Fibroblast of peridontal ligament (primary cell): Measurements from ENCODE around the gene CT45A1.
A peak's percentile ranks its signal among the peaks of the same experiment; 100 is the strongest.
"Not testable (repeated sequence)": the region's sequence is repeated elsewhere in the genome, so short reads cannot be mapped to it uniquely, and the experiment has no call there.

Source experiments
- DNase-seq: peaks from one replicate; pipeline ENCODE4 v3.0.0-alpha.2; 2010; ENCODE audit errors: extremely low read depth

The CT45A1 gene

DNA sequence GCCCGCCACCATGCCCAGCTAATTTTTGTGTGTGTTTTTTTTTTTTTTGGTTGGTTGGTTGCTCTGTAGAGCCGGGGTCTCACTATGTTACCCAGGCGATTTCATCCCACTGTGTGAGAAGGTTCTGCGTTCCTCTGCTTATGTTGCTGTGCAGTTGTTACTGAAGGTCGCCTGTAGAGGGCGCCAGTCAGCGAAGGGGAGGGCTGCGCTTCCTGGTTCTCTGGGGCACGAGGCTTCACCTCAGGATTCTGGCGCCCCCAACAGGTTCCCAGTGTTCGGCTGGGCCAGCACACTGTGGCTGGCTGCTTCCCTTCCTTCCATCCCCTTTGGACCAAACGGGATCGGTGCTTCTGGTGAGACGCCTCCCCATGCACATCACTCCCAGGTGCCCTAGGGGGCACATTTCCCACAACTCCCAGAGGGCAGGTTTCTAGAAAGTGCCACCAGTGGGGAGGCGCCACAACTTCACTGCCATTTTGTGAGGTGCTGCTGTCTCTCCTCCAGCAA, at the start of gene CT45A1:
Gene CT45A1, plus strand, starts transcription at position 457 of the 507 bp plus-strand sequence. CDS start 5,302 bp downstream, outside the sequence.
- DNase-seq, result not testable (repeated sequence)

- DNase-seq, result not testable (repeated sequence)
Observed at GRCh38 chrX:135672979-135673378, 40.5 kb upstream of the CT45A1 start.

- no peak for DNase-seq
Observed at GRCh38 chrX:135688137-135688536, 25.3 kb upstream of the CT45A1 start.

- no peak for DNase-seq
Observed at GRCh38 chrX:135695471-135695870, 18.0 kb upstream of the CT45A1 start.

- DNase-seq, result no peak
Observed at GRCh38 chrX:135697601-135698000, 15.8 kb upstream of the CT45A1 start.

GRCh38 chrX:135698924-135699323, 14.5 kb upstream of the CT45A1 start:
- DNase-seq, result no peak

DNA sequence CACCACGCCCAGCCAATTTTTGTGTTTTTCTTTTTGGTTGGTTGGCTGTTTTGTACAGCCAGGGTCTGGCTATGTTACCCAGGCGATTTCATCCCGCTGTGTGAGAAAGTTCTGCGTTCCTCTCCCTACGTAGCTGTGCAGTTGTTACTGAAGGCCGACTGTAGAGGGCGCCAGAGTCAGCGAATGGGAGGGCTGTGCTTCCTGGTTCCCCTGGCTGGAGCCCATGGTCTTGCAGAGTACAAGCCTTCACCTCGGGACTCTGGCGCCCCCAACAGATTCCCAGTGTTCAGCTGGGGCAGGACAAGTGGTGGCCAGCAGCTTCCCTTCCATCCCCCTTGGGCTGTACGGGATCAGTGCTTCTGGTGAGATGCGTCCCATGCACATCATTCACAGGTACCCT, 5.6 kb upstream of the CT45A1 start:
- DNase-seq, result no peak

DNA sequence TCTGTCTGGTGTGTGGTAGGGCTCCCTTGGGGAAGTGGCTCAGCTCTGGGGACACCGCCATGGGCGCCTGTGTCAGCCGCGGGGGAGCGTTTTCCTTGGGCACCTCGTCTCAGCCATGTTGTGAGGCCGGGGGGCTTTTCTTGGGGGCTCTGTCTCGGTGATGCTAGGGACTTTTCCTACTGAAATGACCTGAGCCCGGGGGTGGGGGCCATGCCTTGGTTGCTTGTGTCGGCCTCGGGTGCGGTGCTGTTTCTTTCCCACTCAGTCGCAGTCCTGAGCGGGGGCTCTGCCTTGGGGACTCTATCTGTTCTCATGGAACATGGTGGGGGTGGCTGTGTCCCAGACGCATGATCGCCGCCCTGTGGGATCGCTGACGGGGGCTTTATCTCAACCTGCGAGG, 356 bp downstream of the CT45A1 start:
- DNase-seq, result no peak

DNA sequence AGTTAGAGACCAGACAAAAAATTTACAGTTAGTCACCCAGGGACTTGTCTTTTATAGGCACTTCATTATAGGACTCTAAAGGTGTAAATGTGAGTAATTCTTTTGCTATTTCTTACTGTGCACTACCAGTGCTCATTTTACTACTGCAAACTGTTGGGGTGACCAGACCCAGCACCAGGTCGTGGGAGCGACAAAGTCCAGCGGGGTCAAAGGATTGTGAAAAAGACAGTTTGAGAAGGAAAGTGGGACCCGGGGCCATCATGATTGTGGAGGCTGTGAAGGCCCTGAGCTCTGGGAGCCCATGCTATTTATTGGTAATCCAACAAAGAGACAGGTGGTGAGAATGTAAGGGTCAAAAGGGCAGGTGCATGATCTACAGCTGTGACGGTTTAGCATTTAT, 21.2 kb downstream of the CT45A1 start:
- DNase-seq, result not testable (repeated sequence)

- peak; percentile 0 for DNase-seq
Observed at GRCh38 chrX:135737366-135738071, 24.1 kb downstream of the CT45A1 start.

DNA sequence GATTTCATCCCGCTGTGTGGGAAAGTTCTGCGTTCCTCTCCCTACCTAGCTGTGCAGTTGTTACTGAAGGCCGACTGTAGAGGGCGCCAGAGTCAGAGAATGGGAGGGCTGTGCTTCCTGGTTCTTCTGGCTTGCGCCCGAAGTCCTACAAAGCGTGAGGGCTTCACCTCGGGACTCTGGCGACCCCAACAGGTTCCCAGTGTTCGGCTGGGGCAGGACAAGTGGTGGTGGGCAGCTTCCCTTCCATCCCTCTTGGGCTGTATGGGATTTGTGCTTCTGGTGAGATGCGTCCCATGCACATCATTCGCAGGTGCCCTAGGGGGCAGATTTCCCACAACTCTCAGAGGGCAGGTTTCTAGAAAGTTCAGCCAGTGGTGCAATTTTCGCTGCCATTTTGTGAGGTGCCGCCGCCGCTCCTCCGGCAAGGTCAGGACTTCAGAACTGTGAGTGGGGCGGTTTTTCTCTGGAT, 27.3 kb downstream of the CT45A1 start:
- no peak for DNase-seq

DNA sequence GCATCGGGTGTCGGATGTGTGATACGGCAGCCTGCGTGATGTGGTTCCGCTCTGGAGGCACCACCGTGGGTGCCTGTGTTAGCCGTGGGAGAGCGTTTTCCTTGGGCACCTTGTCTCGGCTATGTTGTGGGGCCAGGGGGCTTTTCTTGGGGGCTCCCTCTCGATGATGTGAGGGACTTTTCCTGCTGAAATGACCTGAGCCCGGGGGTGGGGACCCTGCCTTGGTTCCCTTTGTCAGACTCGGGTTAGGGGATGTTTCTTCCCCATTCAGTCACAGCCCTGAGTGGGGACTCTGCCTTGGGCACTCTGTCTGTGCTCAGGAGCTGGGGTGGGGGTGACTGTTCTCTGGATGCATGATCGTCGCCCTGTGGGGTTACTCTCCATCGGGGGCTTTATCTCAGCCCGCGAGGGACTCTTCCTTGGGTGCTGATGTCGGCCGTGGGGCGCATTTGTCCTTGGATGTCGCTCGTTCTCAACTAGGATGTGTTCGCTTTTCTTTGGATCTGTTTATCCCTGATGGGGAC, 27.8 kb downstream of the CT45A1 start:
- DNase-seq, result no peak

GRCh38 chrX:135744739-135745138, 31.3 kb downstream of the CT45A1 start:
- not testable (repeated sequence) for DNase-seq

DNA sequence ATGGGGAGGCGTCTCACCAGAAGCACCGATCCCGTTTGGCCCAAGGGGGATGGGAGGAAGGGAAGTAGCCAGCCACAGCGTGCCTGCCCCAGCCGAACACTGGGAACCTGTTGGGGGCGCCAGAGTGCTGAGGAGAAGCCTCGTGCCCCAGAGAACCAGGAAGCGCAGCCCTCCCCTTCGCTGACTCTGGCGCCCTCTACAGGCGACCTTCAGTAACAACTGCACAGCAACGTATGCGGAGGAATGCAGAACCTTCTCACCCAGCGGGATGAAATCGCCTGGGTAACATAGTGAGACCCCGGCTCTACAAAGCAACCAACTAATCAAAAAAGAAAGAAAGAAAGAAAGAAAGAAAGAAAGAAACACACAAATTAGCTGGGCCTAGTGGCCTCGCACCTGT, 54.7 kb downstream of the CT45A1 start, which contains the start of gene CT45A3:
Gene CT45A3, minus strand, starts transcription at position 101 of the 400 bp plus-strand sequence. CDS start 3,747 bp downstream, outside the sequence.
- not testable (repeated sequence) for DNase-seq
